Caco-2 (cell line): ENCODE data around the gene MNX1. TPM values are rescaled to one million over a fixed set of nuclear protein-coding genes. Genes with fewer than 3 reads are reported as not detected.

Experiments used
- BruUV-seq: library from RNA; stranded (reverse); fragments of 400-500 nt; replicated peaks from 2 replicates; lab custom pipeline; 2021; lab: Mats Ljungman, UMichigan
- CTCF ChIA-PET: fragments of 300-600 bp; sonication (Branson Sonifier 250); formaldehyde crosslinking; loops from one replicate; lab custom pipeline; 2022; ENCODE audit warnings: antibody characterized with exemption; lab: Charles Lee
- POLR2A ChIA-PET: fragments of 300-600 bp; sonication (Branson Sonifier 250); formaldehyde crosslinking; loops from one replicate; lab custom pipeline; 2022; ENCODE audit warnings: antibody characterized with exemption; lab: Charles Lee
- DNase-seq, 2 experiments: peaks; one replicate each; pipeline versions ENCODE4 v3.0.0 to v3.0.0-alpha.2; 2020 to 2022
- H3K27me3 ChIP-seq: replicated peaks from 2 replicates; pipeline ENCODE4 v1.6.0; 2011; ENCODE audit warnings: low read length; ENCODE audit not compliant: control insufficient read depth, insufficient read depth
- H3K36me3 ChIP-seq: 2 replicates; pipeline ENCODE4 v1.5.1; 2011; ENCODE audit warnings: low read length; ENCODE audit not compliant: control insufficient read depth, insufficient read depth
- H3K4me1 ChIP-seq: fragments of 250-450 bp; sonication (Bioruptor Pico); 2 replicates; pipeline ENCODE4 v1.5.1; 2020; ENCODE audit warnings: mild to moderate bottlenecking
- H3K4me3 ChIP-seq: 2 replicates; pipeline ENCODE4 v1.5.1; 2011; ENCODE audit warnings: low read depth, mild to moderate bottlenecking, control low read depth, low read length
- H3K9me3 ChIP-seq: fragments of 250-450 bp; sonication (Bioruptor Pico); 2 replicates; pipeline ENCODE4 v1.5.1; 2020; ENCODE audit warnings: mild to moderate bottlenecking, moderate library complexity
- H3K27ac Mint-ChIP-seq: one replicate; pipeline ENCODE4 v1.8.0; 2022; ENCODE audit warnings: mixed read lengths; ENCODE audit not compliant: unreplicated experiment
- H3K27me3 Mint-ChIP-seq: one replicate; pipeline ENCODE4 v1.8.0; 2022; ENCODE audit warnings: mixed read lengths; ENCODE audit not compliant: insufficient read depth, unreplicated experiment
- H3K36me3 Mint-ChIP-seq: one replicate; pipeline ENCODE4 v1.8.0; 2022; ENCODE audit warnings: mild to moderate bottlenecking, mixed read lengths; ENCODE audit not compliant: insufficient read depth, unreplicated experiment
- H3K4me1 Mint-ChIP-seq: one replicate; pipeline ENCODE4 v1.8.0; 2022; ENCODE audit warnings: low read depth, mixed read lengths; ENCODE audit not compliant: unreplicated experiment
- H3K4me3 Mint-ChIP-seq: one replicate; pipeline ENCODE4 v1.8.0; 2022; ENCODE audit warnings: mild to moderate bottlenecking, moderate library complexity, mixed read lengths; ENCODE audit not compliant: unreplicated experiment
- H3K9me3 Mint-ChIP-seq: one replicate; pipeline ENCODE4 v1.8.0; 2022; ENCODE audit warnings: mixed read lengths; ENCODE audit not compliant: unreplicated experiment
- intact Hi-C: fragments of 100-400 bp; cut with micrococcal nuclease; formaldehyde crosslinking; loops from one replicate; pipeline ENCODE4 v1.10.0; 2022; ENCODE audit not compliant: unreplicated experiment
- total RNA-seq: library from RNA; stranded (reverse); gene quantifications from 2 replicates; pipeline ENCODE4 v1.2.3, GENCODE V29; 2022
- TF ChIP-seq, protein P1 (sequence below), 2 experiments: fragments of 200-600 bp in 1 of 2; IDR thresholded peaks; 1 replicate in 1 of 2; 2 replicates in 1 of 2; pipeline versions ENCODE4 v1.5.1 to v1.8.0; 2011 to 2022; ENCODE audit warnings: antibody characterized with exemption in 1 of 2, control low read depth in 1 of 2, inconsistent platforms in 1 of 2, low read depth in 1 of 2, low read length in 1 of 2, mild to moderate bottlenecking in 1 of 2, moderate library complexity in 1 of 2; ENCODE audit not compliant: insufficient read depth in 1 of 2, severe bottlenecking in 1 of 2, unreplicated experiment in 1 of 2

MNX1 gene
- total RNA-seq, 1 experiment from 2014 or later, result 36.5 TPM

DNA sequence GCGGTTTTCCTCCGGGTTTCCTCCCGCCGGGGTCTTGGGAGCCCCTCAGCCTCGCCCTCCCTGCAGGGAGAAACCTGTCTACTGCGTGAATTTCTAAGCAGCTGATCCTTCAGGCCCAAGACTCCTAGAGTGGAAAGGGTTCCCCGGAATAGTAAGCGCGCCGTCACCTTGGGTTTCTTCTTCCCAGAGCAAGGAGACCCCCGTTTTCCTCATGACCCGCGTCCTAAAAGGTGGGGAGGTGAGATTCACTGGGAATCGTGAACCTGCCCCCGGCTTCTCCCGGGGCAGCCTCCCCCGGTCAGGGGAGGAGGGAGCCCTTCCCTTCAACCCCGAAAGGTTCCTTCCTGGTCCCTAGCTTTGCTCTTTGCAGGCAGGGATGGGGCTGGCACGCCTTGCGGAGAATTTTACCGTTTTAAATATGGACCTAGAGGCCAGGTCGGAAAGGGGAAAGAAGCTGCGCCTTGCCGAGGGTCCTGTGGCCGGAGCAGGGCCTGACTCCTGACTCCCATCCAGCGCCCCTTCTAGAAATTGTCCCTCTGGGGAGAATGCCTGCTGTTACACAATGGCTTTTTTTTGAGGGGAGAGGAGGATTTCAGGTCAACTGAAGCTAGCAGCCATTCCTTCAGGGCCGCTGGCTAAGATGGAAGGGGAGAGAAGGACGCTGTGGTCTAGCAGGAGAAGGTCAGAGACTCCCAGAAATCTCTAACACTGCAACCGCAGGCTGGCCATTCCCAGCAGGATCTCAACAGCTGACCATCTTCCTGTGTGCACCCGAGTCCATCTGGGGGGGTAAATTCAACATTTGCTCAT, 11.6 kb upstream of the MNX1 start:
- H3K9me3 ChIP-seq, result no peaks in the 10 kb centered on the region
- H3K4me3 ChIP-seq, result peak overlapping the region; percentile 36; the same call in 1 of the 2 replicates
- POLR2A ChIA-PET, result interaction anchor here (1.0 kb wide), 1 partner anchor 8 kb away, joined by 4 read pairs; no protein-coding TSS in a partner anchor
- no peaks in the 10 kb centered on the region; the same call in 1 of the 2 replicates for H3K4me1 ChIP-seq
- TF ChIP-seq, protein P1, sequence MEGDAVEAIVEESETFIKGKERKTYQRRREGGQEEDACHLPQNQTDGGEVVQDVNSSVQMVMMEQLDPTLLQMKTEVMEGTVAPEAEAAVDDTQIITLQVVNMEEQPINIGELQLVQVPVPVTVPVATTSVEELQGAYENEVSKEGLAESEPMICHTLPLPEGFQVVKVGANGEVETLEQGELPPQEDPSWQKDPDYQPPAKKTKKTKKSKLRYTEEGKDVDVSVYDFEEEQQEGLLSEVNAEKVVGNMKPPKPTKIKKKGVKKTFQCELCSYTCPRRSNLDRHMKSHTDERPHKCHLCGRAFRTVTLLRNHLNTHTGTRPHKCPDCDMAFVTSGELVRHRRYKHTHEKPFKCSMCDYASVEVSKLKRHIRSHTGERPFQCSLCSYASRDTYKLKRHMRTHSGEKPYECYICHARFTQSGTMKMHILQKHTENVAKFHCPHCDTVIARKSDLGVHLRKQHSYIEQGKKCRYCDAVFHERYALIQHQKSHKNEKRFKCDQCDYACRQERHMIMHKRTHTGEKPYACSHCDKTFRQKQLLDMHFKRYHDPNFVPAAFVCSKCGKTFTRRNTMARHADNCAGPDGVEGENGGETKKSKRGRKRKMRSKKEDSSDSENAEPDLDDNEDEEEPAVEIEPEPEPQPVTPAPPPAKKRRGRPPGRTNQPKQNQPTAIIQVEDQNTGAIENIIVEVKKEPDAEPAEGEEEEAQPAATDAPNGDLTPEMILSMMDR (IDR thresholded peaks at IDR 0.05; ENCODE audit: insufficient read depth in 1 of 2, low read depth in 1 of 2, low read length in 1 of 2, severe bottlenecking in 1 of 2, unreplicated experiment in 1 of 2), result no peak
- Mint-ChIP-seq H3K27ac (no peak overlapping the region), H3K36me3 (peaks cover 5% of the 10 kb centered on the region), H3K4me3 (no peak overlapping the region), H3K27me3 (no peaks in the 10 kb centered on the region), H3K4me1 (peaks cover 20% of the 10 kb centered on the region), H3K9me3 (no peaks in the 10 kb centered on the region)
- no peaks in the 10 kb centered on the region for H3K27me3 ChIP-seq
- intact Hi-C loops, result no loop called here
- no peaks in the 10 kb centered on the region for H3K36me3 ChIP-seq
- no peak for DNase-seq
- no TSS peak for BruUV-seq
- CTCF ChIA-PET, result interaction anchor here (1.2 kb wide), 1 partner anchor 8 kb away, joined by 3 read pairs; no protein-coding TSS in a partner anchor

DNA sequence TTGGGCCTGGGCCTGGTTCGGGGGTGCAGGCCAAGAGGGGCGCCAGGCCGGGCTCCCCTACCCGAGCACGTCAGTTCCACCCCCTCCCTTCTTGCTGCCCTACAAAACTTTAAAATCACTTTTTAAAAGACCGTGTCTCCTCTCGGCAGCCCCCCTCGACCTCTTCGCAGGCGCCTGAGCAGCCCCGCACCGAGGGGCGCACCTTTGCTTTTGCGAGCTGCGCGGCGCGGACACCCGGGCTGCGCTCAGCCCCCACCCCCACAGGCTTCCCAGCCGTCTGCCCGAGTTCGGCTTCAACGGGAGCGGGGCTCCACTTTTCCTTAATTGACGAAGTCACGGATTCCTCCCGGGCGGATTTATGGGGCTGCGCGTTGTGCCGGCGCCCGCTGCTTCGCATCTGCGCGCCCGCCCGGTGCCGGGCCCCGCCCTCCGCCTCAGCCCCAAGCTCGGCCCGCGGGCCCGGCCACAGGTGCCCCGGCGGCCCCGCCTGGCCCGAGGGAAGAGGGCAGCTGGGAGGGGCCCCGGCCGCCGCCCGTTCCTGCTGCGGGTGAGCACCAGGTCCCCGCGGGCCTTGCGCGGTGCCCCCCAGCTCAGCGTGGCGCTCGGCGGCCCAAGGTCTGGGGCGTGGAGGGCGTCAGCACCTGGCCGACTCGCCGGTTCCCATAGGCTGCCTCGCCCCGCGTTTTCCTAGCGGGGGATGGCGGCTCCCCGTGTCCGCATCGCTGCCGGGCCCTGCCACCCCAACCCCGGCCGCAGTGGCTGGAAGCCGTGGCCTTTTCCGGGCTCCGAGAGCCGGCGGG, 10.8 kb upstream of the MNX1 start:
- no peaks in the 10 kb centered on the region for H3K9me3 Mint-ChIP-seq
- peaks cover 20% of the 10 kb centered on the region for H3K4me1 Mint-ChIP-seq
- no peaks in the 10 kb centered on the region for H3K27me3 Mint-ChIP-seq
- ChIA-PET POLR2A (no interaction called here), CTCF (no interaction called here)
- H3K4me3 Mint-ChIP-seq, result peak overlapping the region; percentile 33
- TF ChIP-seq, protein P1 (IDR thresholded peaks at IDR 0.05; ENCODE audit: insufficient read depth in 1 of 2, low read depth in 1 of 2, low read length in 1 of 2, severe bottlenecking in 1 of 2, unreplicated experiment in 1 of 2), result no peak
- Histone ChIP-seq H3K36me3 (no peaks in the 10 kb centered on the region), H3K9me3 (no peaks in the 10 kb centered on the region), H3K4me3 (peak overlapping the region; percentile 36), H3K27me3 (no peaks in the 10 kb centered on the region), H3K4me1 (no peaks in the 10 kb centered on the region; the same call in 1 of the 2 replicates)
- no TSS peak for BruUV-seq
- H3K27ac Mint-ChIP-seq, result no peak overlapping the region
- intact Hi-C loops, result no loop called here
- DNase-seq, result no peak
- H3K36me3 Mint-ChIP-seq, result peaks cover 5% of the 10 kb centered on the region

- Mint-ChIP-seq H3K4me1 (peaks cover 18% of the 10 kb centered on the region), H3K4me3 (no peak overlapping the region), H3K27ac (no peak overlapping the region), H3K9me3 (no peaks in the 10 kb centered on the region), H3K36me3 (peaks cover 5% of the 10 kb centered on the region), H3K27me3 (no peaks in the 10 kb centered on the region)
- Histone ChIP-seq H3K4me3 (no peak overlapping the region; the same call in 1 of the 2 replicates), H3K36me3 (no peaks in the 10 kb centered on the region), H3K27me3 (no peaks in the 10 kb centered on the region), H3K9me3 (no peaks in the 10 kb centered on the region), H3K4me1 (no peaks in the 10 kb centered on the region; the same call in 1 of the 2 replicates)
- no peak for DNase-seq
- ChIA-PET POLR2A (no interaction called here), CTCF (no interaction called here)
- TF ChIP-seq, protein P1 (IDR thresholded peaks at IDR 0.05; ENCODE audit: insufficient read depth in 1 of 2, low read depth in 1 of 2, low read length in 1 of 2, severe bottlenecking in 1 of 2, unreplicated experiment in 1 of 2), result no peak
- BruUV-seq, result no TSS peak
- intact Hi-C loops, result no loop called here
Observed at GRCh38 chr7:157020514-157021070, 10.1 kb upstream of the MNX1 start.
